ENCODE measurements around the gene PI4K2A. TPM values are rescaled to one million over a fixed set of nuclear protein-coding genes. Genes with fewer than 3 reads are reported as not detected.

PI4K2A gene
- total and polyA plus RNA-seq, 2 of the 4 experiments (the other 2 are of a cell fraction) = 15.8 to 27.3 TPM

GRCh38 chr10:97640868-97641811 lies 669 bp downstream of the PI4K2A start:
- Histone ChIP-seq H3K18ac (ENCODE audit: low read depth, low read length) (peak overlapping the region; percentile 55; the same call in 1 of the 2 replicates), H3K9me3 (ENCODE audit: control insufficient read depth, insufficient read depth, low read length) (no peaks in the 10 kb centered on the region), H3K9me1 (ENCODE audit: insufficient read depth, low read length) (peaks cover 7% of the 10 kb centered on the region; the same call in 1 of the 2 replicates), H3K4me2 (ENCODE audit: low read depth, low read length) (peak overlapping the region; percentile 90), H3K79me1 (ENCODE audit: low read depth in 1 of 2, low read length in 2 of 2) (peaks cover 10 to 37% of the 10 kb centered on the region in 2 experiments; a peak in 3 of 4 replicates), H3K56ac (ENCODE audit: extremely low read depth, insufficient read depth, low read length) (peak overlapping the region; percentile 66; the same call in 1 of the 2 replicates), H2AK5ac (ENCODE audit: low read depth, low read length) (peak overlapping the region; percentile 22), H3K27ac (ENCODE audit: insufficient read depth, low read length) (peak overlapping the region; percentile 88), H3K9ac (ENCODE audit: low read depth, low read length) (peak overlapping the region; percentile 90), H2BK15ac (ENCODE audit: low read depth, low read length) (peak overlapping the region; percentile 45; the same call in 1 of the 3 replicates), H4K20me1 (ENCODE audit: insufficient read depth, low read length) (peaks cover 9% of the 10 kb centered on the region; the same call in 1 of the 2 replicates), H4K91ac (ENCODE audit: insufficient read depth, low read depth, low read length) (peak overlapping the region; percentile 10), H3K4me1 (ENCODE audit: control insufficient read depth, insufficient read depth, low read length) (no peaks in the 10 kb centered on the region), H3K4me3 (ENCODE audit: insufficient read depth, low read depth, low read length) (peak overlapping the region; percentile 77), H3K23ac (ENCODE audit: low read depth, low read length) (peak overlapping the region; percentile 82), H2BK120ac (ENCODE audit: low read depth, low read length) (peak overlapping the region; percentile 43), H2BK20ac (ENCODE audit: low read depth, low read length) (no peak overlapping the region), H2AFZ (replicated peaks; ENCODE audit: low read length, poor library complexity) (peak overlapping the region; percentile 84), H3K36me3 (ENCODE audit: control insufficient read depth, insufficient read depth, low read length) (peaks cover 9% of the 10 kb centered on the region), H2AK9ac (replicated peaks; ENCODE audit: low read depth, low read length, poor library complexity) (peak overlapping the region; percentile 94), H3K14ac (replicated peaks; ENCODE audit: low read depth, low read length) (peak overlapping the region; percentile 49), H3K4ac (ENCODE audit: low read depth, low read length) (peak overlapping the region; percentile 71), H4K5ac (ENCODE audit: low read depth, low read length) (no peak overlapping the region), H3K27me3 (ENCODE audit: control insufficient read depth, insufficient read depth, low read length) (no peaks in the 10 kb centered on the region), H4K8ac (ENCODE audit: low read depth in 2 of 2, low read length in 2 of 2) (peak overlapping the region in 1 of 2 experiments; percentile 57; a peak in 2 of 4 replicates), H2BK5ac (ENCODE audit: low read depth, low read length, poor library complexity, severe bottlenecking) (peak overlapping the region; percentile 91)
- TF ChIP-seq RAD21 (IDR thresholded peaks at IDR 0.05; ENCODE audit: low read length) (no peak), CHD1 (IDR thresholded peaks at IDR 0.05; ENCODE audit: low read depth, low read length) (no peak; the same call in 1 of the 2 replicates), FOS (IDR thresholded peaks at IDR 0.05; ENCODE audit: low read depth, low read length) (no peak), USF2 (IDR thresholded peaks at IDR 0.05; ENCODE audit: low read depth, low read length) (no peak), BHLHE40 (IDR thresholded peaks at IDR 0.05; ENCODE audit: low read depth, low read length) (no peak), MAFK (IDR thresholded peaks at IDR 0.05; ENCODE audit: low read depth, low read length) (no peak)
- in situ Hi-C loops (cut with MboI; ENCODE audit: low sequenced_read_pairs) (no loop called here), intact Hi-C loops (cut with micrococcal nuclease) (loop anchor here (1.0 to 5.0 kb wide), 3 partner anchors 8 to 144 kb away; partner anchors contain the start of genes ANKRD2, MMS19 and UBTD1), dilution Hi-C loops (cut with HindIII; ENCODE audit: low sequenced_read_pairs, unreplicated experiment) (no loop called here)
- DNase-seq (peak; percentile 77), ATAC-seq (ENCODE audit: low read depth) (peak; percentile 39)
- POLR2A ChIA-PET (ENCODE audit: unreplicated experiment) = interaction anchor here (1.0 kb wide), 1 partner anchor 13 kb away, joined by 3 read pairs; no protein-coding TSS in a partner anchor
- CTCF ChIA-PET = interaction anchor here (0.6 to 1.2 kb wide), 4 partner anchors 14 to 555 kb away, joined by 3 to 4 read pairs (median 3); no protein-coding TSS in a partner anchor
- BruUV-seq (replicated peaks) = no TSS peak
- 2% methylated on average over 36 of the region's 67 CpGs; no CpG with 5 or more reads in 1 of the 2 experiments for WGBS, 2 experiments (ENCODE audit: extremely low coverage in 2 of 2, insufficient read length in 1 of 2)
